Panc1 (cell line): ENCODE data around the gene APMAP. TPM values are rescaled to one million over a fixed set of nuclear protein-coding genes. Genes with fewer than 3 reads are reported as not detected.

Experiments used
- ATAC-seq: fragments of 200-7000 bp; cut with Tn5 transposase; 2 replicates; pipeline ENCODE4 v1.9.1; 2020; ENCODE audit warnings: mild to moderate bottlenecking, moderate library complexity
- BruUV-seq: library from RNA; stranded (reverse); fragments of 400-500 nt; replicated peaks from 2 replicates; lab custom pipeline; 2021; lab: Mats Ljungman, UMichigan
- CTCF ChIA-PET: fragments of 300-600 bp; sonication (Branson Sonifier 250); formaldehyde crosslinking; loops from one replicate; lab custom pipeline; 2022; ENCODE audit warnings: antibody characterized with exemption; lab: Charles Lee
- POLR2A ChIA-PET: fragments of 300-600 bp; sonication (Branson Sonifier 250); formaldehyde crosslinking; loops from one replicate; lab custom pipeline; 2022; ENCODE audit warnings: antibody characterized with exemption; lab: Charles Lee
- DNase-seq: peaks from one replicate; pipeline ENCODE4 v3.0.0-alpha.2; 2010; ENCODE audit warnings: low read depth, low spot score
- H3K27ac ChIP-seq: 2 replicates; pipeline ENCODE4 v1.5.1; 2011; ENCODE audit warnings: mild to moderate bottlenecking, low read length, inconsistent platforms
- H3K27me3 ChIP-seq: fragments of 200-500 bp; sonication (Bioruptor generic); 2 replicates; pipeline ENCODE4 v1.6.0; 2014; ENCODE audit warnings: low read length, inconsistent platforms; ENCODE audit not compliant: control insufficient read depth, insufficient read depth
- H3K36me3 ChIP-seq: fragments of 200-500 bp; sonication (Bioruptor generic); 2 replicates; pipeline ENCODE4 v1.5.1; 2014; ENCODE audit warnings: inconsistent platforms, mild to moderate bottlenecking, low read length, moderate library complexity; ENCODE audit not compliant: control insufficient read depth, insufficient read depth
- H3K4me1 ChIP-seq: 2 replicates; pipeline ENCODE4 v1.5.1; 2011; ENCODE audit warnings: inconsistent platforms, mild to moderate bottlenecking, low read length, moderate library complexity; ENCODE audit not compliant: control insufficient read depth, insufficient read depth
- H3K4me3 ChIP-seq, 2 experiments: 2 replicates each; pipeline ENCODE4 v1.5.1; 2011 to 2012; ENCODE audit warnings: low read depth in 2 of 2, low read length in 2 of 2, mild to moderate bottlenecking in 2 of 2, inconsistent platforms in 1 of 2, moderate library complexity in 1 of 2
- H3K9me3 ChIP-seq: fragments of 200-500 bp; sonication (Bioruptor generic); 2 replicates; pipeline ENCODE4 v1.5.1; 2014; ENCODE audit warnings: low read depth, mild to moderate bottlenecking, inconsistent platforms, low read length, moderate library complexity; ENCODE audit not compliant: control insufficient read depth, insufficient read depth
- POLR2AphosphoS5 ChIP-seq: IDR thresholded peaks from 2 replicates; pipeline ENCODE4 v1.6.1; 2012; ENCODE audit warnings: mild to moderate bottlenecking, low read depth, low read length, moderate library complexity
- SIN3A ChIP-seq: IDR thresholded peaks from 2 replicates; pipeline ENCODE4 v1.6.1; 2012; ENCODE audit warnings: low read depth, mild to moderate bottlenecking, low read length, moderate library complexity, borderline replicate concordance; ENCODE audit not compliant: insufficient read depth
- TCF7L2 ChIP-seq: IDR thresholded peaks from 2 replicates; pipeline ENCODE4 v1.6.1; 2011; ENCODE audit warnings: mild to moderate bottlenecking, low read depth, low read length, inconsistent platforms
- in situ Hi-C: cut with HindIII; loops from 2 replicates; pipeline ENCODE4 v1.10.0; 2016; ENCODE audit warnings: low sequenced_read_pairs, low pct_unique_long_range_greater_than_20kb
- intact Hi-C: fragments of 100-400 bp; cut with micrococcal nuclease; formaldehyde crosslinking; loops from one replicate; pipeline ENCODE4 v1.10.0; 2022; ENCODE audit not compliant: unreplicated experiment
- total RNA-seq: library from RNA; stranded (reverse); gene quantifications from one replicate; pipeline ENCODE4 v1.2.1, GENCODE V29; 2021; ENCODE audit not compliant: unreplicated experiment
- TF ChIP-seq, protein P1 (sequence below), 2 experiments: IDR thresholded peaks; 2 replicates each; pipeline ENCODE4 v1.6.1; 2011 to 2012; ENCODE audit warnings: low read depth in 2 of 2, control low read depth in 1 of 2, low read length in 1 of 2, mild to moderate bottlenecking in 1 of 2, moderate library complexity in 1 of 2; ENCODE audit not compliant: insufficient read depth in 1 of 2
- TF ChIP-seq, protein P2 (sequence below): fragments of 450-650 bp; IDR thresholded peaks from 2 replicates; pipeline ENCODE4 v1.5.1; 2017; ENCODE audit warnings: mild to moderate bottlenecking

The APMAP gene
- total RNA-seq, 1 experiment from 2014 or later: 165 TPM

DNA sequence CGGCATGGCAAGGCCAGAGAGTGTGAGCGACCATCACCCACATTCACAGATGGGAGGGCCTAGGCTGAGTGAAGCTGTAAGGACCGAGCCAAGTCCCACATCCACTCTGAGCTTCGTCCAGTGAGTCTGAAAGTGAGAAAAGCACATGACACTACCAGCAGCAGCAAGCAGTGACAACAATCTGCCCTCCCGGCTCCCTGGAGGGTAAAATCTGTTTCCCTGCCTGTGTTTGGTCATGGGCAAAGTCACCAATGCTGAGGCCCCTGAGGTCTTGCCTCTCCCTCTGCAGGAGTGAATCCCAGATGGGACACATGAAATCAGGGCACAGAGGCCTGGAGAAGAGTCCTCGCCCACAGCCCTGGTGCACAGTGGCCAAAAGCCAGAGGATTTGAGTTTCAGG lies 49.9 kb downstream of the APMAP start:
- no peak for DNase-seq
- intact Hi-C loops (no loop called here), in situ Hi-C loops (no loop called here)
- ATAC-seq: no peak
- no peaks in the 10 kb centered on the region for H3K36me3 ChIP-seq
- H3K4me1 ChIP-seq: no peaks in the 10 kb centered on the region
- H3K4me3 ChIP-seq: no peak overlapping the region
- no TSS peak for BruUV-seq
- no peaks in the 10 kb centered on the region for H3K9me3 ChIP-seq
- CTCF ChIA-PET: no interaction called here
- no peaks in the 10 kb centered on the region for H3K27me3 ChIP-seq
- TF ChIP-seq TCF7L2 (no peak), SIN3A (no peak), POLR2AphosphoS5 (no peak)
- TF ChIP-seq, protein P1, sequence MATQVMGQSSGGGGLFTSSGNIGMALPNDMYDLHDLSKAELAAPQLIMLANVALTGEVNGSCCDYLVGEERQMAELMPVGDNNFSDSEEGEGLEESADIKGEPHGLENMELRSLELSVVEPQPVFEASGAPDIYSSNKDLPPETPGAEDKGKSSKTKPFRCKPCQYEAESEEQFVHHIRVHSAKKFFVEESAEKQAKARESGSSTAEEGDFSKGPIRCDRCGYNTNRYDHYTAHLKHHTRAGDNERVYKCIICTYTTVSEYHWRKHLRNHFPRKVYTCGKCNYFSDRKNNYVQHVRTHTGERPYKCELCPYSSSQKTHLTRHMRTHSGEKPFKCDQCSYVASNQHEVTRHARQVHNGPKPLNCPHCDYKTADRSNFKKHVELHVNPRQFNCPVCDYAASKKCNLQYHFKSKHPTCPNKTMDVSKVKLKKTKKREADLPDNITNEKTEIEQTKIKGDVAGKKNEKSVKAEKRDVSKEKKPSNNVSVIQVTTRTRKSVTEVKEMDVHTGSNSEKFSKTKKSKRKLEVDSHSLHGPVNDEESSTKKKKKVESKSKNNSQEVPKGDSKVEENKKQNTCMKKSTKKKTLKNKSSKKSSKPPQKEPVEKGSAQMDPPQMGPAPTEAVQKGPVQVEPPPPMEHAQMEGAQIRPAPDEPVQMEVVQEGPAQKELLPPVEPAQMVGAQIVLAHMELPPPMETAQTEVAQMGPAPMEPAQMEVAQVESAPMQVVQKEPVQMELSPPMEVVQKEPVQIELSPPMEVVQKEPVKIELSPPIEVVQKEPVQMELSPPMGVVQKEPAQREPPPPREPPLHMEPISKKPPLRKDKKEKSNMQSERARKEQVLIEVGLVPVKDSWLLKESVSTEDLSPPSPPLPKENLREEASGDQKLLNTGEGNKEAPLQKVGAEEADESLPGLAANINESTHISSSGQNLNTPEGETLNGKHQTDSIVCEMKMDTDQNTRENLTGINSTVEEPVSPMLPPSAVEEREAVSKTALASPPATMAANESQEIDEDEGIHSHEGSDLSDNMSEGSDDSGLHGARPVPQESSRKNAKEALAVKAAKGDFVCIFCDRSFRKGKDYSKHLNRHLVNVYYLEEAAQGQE (IDR thresholded peaks at IDR 0.05; ENCODE audit: insufficient read depth in 1 of 2, low read depth in 2 of 2, low read length in 1 of 2): no peak
- TF ChIP-seq, protein P2, sequence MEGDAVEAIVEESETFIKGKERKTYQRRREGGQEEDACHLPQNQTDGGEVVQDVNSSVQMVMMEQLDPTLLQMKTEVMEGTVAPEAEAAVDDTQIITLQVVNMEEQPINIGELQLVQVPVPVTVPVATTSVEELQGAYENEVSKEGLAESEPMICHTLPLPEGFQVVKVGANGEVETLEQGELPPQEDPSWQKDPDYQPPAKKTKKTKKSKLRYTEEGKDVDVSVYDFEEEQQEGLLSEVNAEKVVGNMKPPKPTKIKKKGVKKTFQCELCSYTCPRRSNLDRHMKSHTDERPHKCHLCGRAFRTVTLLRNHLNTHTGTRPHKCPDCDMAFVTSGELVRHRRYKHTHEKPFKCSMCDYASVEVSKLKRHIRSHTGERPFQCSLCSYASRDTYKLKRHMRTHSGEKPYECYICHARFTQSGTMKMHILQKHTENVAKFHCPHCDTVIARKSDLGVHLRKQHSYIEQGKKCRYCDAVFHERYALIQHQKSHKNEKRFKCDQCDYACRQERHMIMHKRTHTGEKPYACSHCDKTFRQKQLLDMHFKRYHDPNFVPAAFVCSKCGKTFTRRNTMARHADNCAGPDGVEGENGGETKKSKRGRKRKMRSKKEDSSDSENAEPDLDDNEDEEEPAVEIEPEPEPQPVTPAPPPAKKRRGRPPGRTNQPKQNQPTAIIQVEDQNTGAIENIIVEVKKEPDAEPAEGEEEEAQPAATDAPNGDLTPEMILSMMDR: no peak
- POLR2A ChIA-PET: no interaction called here
- no peak overlapping the region for H3K27ac ChIP-seq

DNA sequence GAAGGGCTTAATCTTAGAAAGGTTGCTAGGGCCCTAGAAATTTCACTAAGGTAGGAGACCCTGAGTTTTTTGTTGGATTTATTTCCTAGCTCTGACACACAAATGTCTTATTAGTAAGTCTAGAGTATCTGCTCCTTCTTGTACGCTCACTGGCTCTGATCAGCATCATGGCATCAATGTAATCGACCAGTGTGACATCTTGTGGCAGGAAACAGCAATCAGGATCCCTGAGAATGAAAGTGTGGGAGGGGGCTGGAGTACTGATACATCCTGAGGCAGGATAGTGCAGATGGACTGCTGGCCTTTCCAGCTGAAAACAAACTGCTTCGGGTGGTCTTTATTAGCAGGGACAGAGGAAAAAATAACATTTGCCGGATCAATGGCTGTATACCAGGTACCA lies 53.5 kb downstream of the APMAP start:
- Histone ChIP-seq H3K36me3 (no peaks in the 10 kb centered on the region), H3K4me3 (no peak overlapping the region), H3K4me1 (no peaks in the 10 kb centered on the region), H3K9me3 (no peaks in the 10 kb centered on the region), H3K27ac (no peak overlapping the region), H3K27me3 (no peaks in the 10 kb centered on the region)
- ChIA-PET CTCF (no interaction called here), POLR2A (no interaction called here)
- no TSS peak for BruUV-seq
- no peak for DNase-seq
- intact Hi-C loops (no loop called here), in situ Hi-C loops (no loop called here)
- ATAC-seq: no peak
- no peak for TF ChIP-seq POLR2AphosphoS5
- no peak for TF ChIP-seq SIN3A
- no peak for TF ChIP-seq TCF7L2
- TF ChIP-seq, protein P2: no peak
- TF ChIP-seq, protein P1 (IDR thresholded peaks at IDR 0.05; ENCODE audit: insufficient read depth in 1 of 2, low read depth in 2 of 2, low read length in 1 of 2): no peak
